ENCODE results near the gene HSPA5.
"Not testable (repeated sequence)": the region's sequence is repeated elsewhere in the genome, so short reads cannot be mapped to it uniquely, and the experiment has no call there.

HSPA5 gene

DNA sequence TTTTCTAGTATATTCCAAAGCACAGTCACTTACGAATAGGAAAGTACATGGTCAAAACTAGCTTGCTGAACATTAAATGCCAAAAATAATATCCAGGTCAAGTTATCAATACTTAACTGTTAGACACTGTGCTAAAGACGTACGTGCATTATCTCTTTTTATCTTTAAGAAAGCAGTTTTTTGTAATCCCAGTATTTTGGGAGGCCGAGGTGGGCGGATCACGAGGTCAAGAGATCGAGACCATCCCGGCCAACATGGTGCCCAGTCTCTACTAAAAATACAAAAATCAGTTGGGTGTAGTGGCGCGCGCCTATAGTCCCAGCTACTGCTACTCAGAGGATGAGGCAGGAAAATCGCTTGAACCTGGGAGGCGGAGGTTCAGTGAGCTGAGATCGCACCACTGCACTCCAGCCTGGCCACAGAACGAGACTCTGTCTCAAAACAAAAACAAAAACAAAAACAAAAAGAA is 2.7 kb upstream of the HSPA5 start:
- no peak for DNase-seq (ENCODE audit: low read depth in 2 of 2, low spot score in 1 of 2)

GRCh38 chr9:125241863-125242739 is 958 bp upstream of the HSPA5 start:
- peak in 1 of 2 donors; percentile 7 for DNase-seq (ENCODE audit: low read depth in 2 of 2, low spot score in 1 of 2)

GRCh38 chr9:125240649-125240999 is 519 bp downstream of the HSPA5 start:
- DNase-seq (ENCODE audit: low read depth in 2 of 2, low spot score in 1 of 2), result peak in 1 of 2 donors; percentile 7

GRCh38 chr9:125239631-125240597 is 1.2 kb downstream of the HSPA5 start:
- DNase-seq (ENCODE audit: low read depth in 2 of 2, low spot score in 1 of 2), result no peak

- DNase-seq (ENCODE audit: low read depth in 2 of 2, low spot score in 1 of 2), result no peak
These were observed 2.2 kb downstream of the HSPA5 start for GRCh38 chr9:125238915-125239446.

- DNase-seq (ENCODE audit: low read depth in 2 of 2, low spot score in 1 of 2), result no peak
These were observed 2.8 kb downstream of the HSPA5 start for GRCh38 chr9:125238127-125238914.

GRCh38 chr9:125236520-125237159 is 4.5 kb downstream of the HSPA5 start:
- DNase-seq (ENCODE audit: low read depth in 2 of 2, low spot score in 1 of 2), result not testable (repeated sequence)

GRCh38 chr9:125235804-125236519 is 5.2 kb downstream of the HSPA5 start:
- no peak for DNase-seq (ENCODE audit: low read depth in 2 of 2, low spot score in 1 of 2)

- DNase-seq (ENCODE audit: low read depth in 2 of 2, low spot score in 1 of 2), result not testable (repeated sequence)
These were observed 7.0 kb downstream of the HSPA5 start for GRCh38 chr9:125234099-125234498.

DNA sequence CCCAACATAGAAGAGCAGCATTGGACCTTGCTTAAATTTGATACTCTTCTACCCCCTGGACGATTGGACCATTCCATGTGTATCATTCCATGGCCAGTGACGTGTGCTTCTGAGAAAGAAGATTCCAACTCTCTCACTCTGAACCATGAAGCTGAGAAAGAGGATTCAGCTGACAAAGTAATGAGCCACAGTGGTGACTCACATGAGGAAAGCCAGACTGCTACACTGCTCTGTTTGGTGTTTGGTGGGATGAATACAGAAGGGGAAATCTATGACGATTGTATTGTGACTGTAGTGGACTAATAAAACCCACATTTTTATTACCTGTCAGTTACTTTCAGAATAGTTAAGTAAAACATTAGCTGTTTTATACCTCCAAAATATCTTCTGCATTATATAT is 7.5 kb downstream of the HSPA5 start:
- no peak for DNase-seq (ENCODE audit: low read depth in 2 of 2, low spot score in 1 of 2)

DNA sequence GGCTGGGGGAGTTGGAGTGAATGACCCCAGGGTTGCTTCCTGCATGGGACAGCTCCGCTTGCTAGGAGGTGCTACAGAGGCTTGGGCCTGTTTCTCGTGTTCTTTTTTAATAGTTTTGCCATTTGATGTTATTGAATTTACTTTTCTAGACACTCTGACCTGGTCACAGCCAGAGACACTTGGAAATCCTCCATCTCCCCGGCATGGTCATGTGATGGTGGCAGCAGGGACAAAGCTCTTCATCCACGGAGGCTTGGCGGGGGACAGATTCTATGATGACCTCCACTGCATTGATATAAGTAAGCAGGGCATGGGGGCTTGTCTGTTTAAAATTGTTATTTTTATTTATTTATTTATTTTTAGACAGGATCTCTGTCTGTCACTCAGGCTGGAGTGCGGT is 13.4 kb downstream of the HSPA5 start:
- no peak for DNase-seq (ENCODE audit: low read depth in 2 of 2, low spot score in 1 of 2)

DNA sequence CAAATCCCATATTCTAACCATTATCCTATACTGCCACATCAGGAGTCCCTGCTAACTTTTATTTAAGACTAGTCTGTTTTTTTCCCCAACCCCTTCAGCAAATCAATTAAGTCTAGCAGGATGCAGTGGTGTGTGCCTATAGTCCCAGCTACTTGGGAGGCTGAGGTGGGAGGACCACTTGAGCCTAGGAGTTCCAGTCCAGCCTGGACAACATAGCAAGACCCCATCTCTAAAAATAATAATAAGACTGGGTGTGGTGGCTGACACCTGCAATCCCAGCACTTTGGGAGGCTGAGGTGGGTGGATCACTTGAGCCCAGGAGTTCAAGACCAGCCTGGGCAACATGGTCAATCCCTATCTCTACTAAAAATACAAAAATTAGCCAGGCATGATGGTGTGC is 16.3 kb downstream of the HSPA5 start:
- not testable (repeated sequence) for DNase-seq (ENCODE audit: low read depth in 2 of 2, low spot score in 1 of 2)

DNA sequence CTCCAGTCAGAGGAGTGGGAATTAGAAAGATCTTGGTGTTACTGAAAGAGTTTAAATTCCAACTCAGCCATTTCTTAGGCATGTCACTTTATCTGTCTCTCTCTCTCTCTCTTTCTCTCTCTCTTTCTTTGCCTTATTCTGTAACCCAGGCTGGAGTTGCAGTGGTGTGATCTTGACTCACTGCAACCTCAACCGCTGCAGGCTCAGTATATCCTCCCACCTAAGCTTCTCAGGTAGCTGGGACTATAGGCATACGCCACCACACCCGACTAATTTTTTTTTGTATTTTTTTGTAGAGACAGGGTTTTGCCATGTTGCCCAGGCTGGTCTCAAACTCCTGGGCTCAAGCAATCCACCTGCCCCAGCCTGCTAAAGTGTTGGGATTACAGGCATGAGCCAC is 22.5 kb downstream of the HSPA5 start:
- no peak for DNase-seq (ENCODE audit: low read depth in 2 of 2, low spot score in 1 of 2)

GRCh38 chr9:125214186-125214585 is 27.0 kb downstream of the HSPA5 start:
- DNase-seq (ENCODE audit: low read depth in 2 of 2, low spot score in 1 of 2), result no peak

DNA sequence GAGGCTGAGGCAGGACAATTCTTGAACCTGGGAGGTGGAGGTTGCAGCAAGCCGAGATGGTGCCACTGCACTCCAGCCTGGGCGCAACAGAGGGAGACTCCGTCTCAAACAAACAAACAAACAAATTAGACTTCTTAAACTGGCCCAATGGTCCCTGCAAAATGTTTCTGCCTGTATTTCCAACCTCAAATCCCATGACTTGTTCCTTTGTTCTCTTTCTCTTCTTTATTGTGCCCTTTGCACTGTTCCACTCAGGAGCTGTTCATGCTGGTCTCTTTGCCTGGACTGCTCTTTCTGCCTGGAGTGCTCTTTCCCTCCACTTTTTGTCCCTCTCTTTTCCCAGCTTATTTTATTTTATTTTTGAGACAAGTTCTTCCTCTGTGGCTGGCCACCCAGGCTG is 36.7 kb downstream of the HSPA5 start:
- no peak for DNase-seq (ENCODE audit: low read depth in 2 of 2, low spot score in 1 of 2)

DNA sequence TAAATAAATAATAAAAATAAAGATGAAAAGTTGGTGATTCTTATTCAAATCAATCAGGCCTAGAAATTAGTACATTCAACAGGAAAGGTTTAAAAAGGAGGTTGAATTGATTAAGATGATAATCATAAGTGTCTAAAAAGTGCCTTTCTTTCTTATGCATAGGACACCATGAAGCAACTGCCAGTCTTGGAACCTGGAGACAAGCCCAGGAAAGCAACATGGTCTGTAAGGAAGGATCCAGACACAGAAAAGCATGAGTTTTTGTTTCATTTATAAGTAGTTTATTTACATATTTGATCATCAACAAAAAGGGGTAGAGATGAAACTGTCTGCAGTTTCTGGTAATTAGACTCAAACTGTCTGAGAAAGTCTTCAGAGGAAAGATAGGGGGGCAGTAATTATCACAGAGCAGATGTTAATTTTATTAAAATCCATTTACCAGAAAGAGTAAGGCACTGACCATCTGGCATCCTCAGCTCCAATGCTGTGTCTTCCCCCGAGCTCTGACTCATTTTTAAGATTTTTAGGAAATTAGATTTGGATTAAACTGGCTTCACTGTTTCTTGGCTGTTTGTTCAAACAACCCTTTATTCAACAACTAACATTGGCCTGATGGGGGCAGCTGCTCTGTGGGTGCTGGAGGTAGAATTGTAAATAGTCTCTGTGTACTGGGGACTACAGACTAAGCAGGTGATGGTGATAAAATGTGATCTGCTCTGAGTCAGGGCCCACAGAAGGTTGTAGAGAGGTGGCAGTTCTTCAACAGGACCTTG is 38.1 kb downstream of the HSPA5 start:
- DNase-seq (ENCODE audit: low read depth in 2 of 2, low spot score in 1 of 2), result no peak

DNA sequence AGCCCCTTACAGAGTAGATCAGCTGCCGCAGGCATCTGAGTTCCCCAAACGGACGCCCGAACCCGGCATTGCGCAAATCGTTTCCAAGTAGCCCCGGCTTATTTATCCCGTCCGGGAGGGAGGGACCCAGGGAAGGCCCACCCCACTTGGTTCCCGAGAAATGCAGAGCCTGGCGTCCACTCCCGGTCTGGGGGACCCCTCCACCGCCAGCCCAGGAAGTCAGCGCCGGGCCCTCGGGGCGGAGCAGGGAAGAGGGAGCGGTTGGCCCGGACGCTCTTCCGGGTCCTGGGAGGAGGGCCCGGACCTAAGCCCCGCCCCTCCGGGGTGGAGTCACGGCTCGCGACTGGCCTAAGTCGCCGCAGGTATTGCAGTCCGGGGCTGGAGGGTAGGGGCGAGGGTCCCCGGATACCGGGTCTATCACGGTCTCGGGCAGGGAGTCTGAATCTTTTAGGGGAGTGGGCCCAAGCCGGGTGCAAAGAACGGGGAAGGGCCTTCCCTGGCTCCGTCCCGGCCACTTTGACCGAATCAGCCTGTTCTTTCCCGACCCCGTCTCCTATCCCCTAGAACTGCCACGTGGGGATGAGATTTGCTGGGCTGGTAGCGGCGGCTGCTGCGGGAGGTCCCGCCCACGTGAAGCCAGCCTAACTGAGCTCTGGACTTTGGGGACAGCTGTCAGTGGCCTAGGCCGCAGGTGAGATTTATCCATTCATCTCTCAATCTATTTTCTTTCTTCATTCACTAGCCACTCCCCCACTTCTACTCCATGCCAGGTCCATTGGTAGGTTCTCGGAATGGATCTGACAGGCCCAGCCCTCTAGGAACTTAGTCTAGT is 40.7 kb downstream of the HSPA5 start, which contains the start of gene RABEPK:
Gene RABEPK (plus strand): TSS at position 327 of the 832 bp plus-strand sequence. CDS start 2,472 bp downstream, outside the sequence.
- peak; percentile 64 to 74 for DNase-seq (ENCODE audit: low read depth in 2 of 2, low spot score in 1 of 2)

DNA sequence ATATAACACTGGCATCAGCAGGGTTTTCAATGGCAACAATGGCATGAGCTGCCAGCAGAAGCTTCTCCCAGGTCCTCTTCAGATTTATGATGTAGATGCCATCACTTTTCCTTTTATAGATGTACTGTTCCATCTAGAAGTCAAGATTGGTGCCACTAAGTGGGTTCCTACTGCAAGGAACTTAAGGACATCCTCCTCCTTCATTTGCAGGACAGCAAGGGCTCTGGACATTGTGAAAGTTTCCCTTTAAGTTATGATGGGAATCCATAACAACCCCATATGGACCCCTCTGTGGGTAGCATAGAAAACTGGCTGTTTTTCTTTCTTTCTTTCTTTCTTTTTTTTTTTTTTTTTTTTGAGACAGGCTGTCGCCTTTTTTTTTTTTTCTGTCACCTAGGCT is 45.6 kb downstream of the HSPA5 start:
- DNase-seq (ENCODE audit: low read depth in 2 of 2, low spot score in 1 of 2), result not testable (repeated sequence)
